OCI-LY7 (cell line): ENCODE measurements around the gene IRGQ.

Experiments used
- EZH2phosphoT487 ChIP-seq: fragments of 200-600 bp; sonication (generic); IDR thresholded peaks from 2 replicates; pipeline ENCODE4 v1.6.1; 2018; ENCODE audit warnings: low read depth, borderline replicate concordance, mild to moderate bottlenecking, mixed run types, antibody characterized with exemption, low read length, moderate library complexity, mixed read lengths
- TF ChIP-seq, protein P1 (sequence below): fragments of 200-600 bp; sonication (generic); conservative IDR thresholded peaks from 2 replicates; pipeline ENCODE4 v1.5.1; 2014; ENCODE audit warnings: mild to moderate bottlenecking, antibody characterized with exemption, low read length, moderate library complexity, mixed read lengths

DNA sequence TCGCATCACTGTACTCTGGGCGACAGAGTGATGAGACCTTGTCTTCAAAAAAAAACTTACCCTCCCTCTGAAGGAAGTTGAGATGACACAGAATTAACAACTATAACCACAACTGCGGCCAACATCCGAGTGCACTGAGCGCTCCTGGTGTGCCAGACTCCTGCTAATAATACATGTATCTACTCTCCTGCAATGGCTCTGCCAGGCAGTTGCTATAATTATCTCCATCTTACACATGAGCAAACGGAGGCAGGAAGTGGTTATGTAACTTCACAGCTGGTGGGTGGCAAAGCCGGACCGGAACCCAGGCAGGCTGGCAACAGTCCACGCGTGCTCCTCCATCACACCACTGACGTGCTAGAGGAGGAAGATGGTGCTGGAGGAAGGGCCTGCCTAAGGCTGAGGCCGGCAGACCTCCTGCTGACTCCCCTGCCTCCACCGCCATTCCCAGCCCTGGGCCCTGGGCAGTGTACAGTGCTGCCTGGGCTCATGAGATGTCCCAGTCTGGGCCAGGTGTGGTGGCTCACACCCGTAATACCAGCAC lies 33.2 kb downstream of the IRGQ start:
- TF ChIP-seq, protein P1, sequence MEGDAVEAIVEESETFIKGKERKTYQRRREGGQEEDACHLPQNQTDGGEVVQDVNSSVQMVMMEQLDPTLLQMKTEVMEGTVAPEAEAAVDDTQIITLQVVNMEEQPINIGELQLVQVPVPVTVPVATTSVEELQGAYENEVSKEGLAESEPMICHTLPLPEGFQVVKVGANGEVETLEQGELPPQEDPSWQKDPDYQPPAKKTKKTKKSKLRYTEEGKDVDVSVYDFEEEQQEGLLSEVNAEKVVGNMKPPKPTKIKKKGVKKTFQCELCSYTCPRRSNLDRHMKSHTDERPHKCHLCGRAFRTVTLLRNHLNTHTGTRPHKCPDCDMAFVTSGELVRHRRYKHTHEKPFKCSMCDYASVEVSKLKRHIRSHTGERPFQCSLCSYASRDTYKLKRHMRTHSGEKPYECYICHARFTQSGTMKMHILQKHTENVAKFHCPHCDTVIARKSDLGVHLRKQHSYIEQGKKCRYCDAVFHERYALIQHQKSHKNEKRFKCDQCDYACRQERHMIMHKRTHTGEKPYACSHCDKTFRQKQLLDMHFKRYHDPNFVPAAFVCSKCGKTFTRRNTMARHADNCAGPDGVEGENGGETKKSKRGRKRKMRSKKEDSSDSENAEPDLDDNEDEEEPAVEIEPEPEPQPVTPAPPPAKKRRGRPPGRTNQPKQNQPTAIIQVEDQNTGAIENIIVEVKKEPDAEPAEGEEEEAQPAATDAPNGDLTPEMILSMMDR, result no peak
- TF ChIP-seq EZH2phosphoT487, result no peak
